Peyer's patch (tissue), 4 donors: ENCODE data around the gene CADPS.

Experiments
- POLR2A ChIP-seq, 2 donors: fragments of 450-650 bp; IDR thresholded peaks; one replicate each; pipeline ENCODE4 v1.5.1; 2017; ENCODE audit warnings: antibody characterized with exemption in 2 of 2, mild to moderate bottlenecking in 2 of 2, moderate library complexity in 2 of 2
- TF ChIP-seq, protein P1 (sequence below), 6 experiments: fragments of 450-650 bp in 4 of 6; fragments of 200-600 bp in 2 of 6; sonication (generic) in 1 of 6; IDR thresholded peaks; one replicate each; pipeline ENCODE4 v1.5.1; 2017 to 2019; ENCODE audit warnings: antibody characterized with exemption in 6 of 6, mild to moderate bottlenecking in 3 of 6, moderate library complexity in 1 of 6

DNA sequence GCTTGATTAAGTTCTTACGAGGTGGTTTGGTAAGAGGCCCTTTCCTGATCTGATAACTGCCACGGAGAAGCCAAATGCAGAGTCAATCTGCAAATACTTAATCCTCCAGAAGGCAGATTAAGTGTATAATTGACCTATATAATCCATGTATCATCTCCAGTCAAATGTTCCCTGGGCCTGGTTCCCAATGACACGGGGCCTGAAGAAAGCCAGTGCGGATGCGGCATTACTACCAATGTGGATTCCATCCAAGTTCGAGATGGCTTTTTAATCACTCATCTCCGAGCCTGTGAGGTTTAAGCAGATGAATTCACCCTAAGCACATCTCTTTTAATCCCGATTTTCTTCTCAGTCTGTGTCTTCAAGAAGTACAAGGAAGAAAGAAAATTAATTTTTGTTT lies 441.8 kb downstream of the CADPS start:
- TF ChIP-seq, protein P1, sequence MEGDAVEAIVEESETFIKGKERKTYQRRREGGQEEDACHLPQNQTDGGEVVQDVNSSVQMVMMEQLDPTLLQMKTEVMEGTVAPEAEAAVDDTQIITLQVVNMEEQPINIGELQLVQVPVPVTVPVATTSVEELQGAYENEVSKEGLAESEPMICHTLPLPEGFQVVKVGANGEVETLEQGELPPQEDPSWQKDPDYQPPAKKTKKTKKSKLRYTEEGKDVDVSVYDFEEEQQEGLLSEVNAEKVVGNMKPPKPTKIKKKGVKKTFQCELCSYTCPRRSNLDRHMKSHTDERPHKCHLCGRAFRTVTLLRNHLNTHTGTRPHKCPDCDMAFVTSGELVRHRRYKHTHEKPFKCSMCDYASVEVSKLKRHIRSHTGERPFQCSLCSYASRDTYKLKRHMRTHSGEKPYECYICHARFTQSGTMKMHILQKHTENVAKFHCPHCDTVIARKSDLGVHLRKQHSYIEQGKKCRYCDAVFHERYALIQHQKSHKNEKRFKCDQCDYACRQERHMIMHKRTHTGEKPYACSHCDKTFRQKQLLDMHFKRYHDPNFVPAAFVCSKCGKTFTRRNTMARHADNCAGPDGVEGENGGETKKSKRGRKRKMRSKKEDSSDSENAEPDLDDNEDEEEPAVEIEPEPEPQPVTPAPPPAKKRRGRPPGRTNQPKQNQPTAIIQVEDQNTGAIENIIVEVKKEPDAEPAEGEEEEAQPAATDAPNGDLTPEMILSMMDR (IDR thresholded peaks at IDR 0.05) = no peak
- TF ChIP-seq POLR2A (IDR thresholded peaks at IDR 0.05) = no peak
